Pons (tissue), 1 donor: Measurements from ENCODE around the gene GPR132.

ENCODE experiments used
- DNase-seq: peaks from one replicate; pipeline ENCODE4 v3.0.0-alpha.2; 2016; ENCODE audit warnings: low spot score

GPR132 gene

DNA sequence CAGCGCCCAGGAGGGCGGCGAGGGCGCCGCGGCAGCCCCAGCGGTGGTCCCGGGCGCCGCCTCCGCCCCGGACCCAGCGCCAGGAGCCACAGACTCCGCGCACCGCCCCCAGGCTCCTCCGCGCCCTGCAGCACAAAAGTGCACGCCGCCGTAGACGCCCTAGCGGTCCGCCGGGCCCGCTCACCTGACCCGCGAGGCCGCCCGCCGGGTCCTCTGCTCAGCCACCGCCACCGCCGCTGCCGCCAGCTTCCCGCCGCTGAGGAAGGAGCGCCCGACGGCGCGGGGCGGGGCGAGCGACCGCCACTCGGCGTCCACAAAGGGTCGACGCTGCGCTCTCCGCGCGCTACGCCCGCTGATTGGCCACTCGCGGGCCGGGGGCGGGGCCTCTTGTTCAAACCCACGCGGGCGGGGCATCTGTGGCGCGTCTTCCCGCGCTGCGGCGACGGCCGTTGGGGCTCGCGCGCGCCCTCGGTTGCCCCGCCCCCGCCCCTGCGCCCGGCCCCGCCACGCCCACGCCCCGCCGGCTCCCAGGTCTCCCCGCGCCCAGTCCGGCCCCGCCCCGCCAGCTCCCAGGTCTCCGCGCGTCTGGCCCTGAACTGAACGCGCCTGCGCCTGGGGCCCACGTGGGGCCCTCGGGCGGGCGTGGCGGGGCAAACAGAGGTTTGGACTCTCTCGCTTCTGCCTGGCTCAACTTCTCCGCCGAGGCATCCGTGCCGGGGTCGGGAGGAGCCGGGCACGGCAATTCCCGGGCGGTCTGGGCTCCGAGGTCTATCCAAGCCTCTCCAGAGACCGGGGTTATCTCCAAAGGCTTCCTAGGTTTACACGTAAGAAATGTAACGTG is 44.2 kb downstream of the GPR132 start, which contains the start of gene CDCA4:
Gene CDCA4, minus strand, starts transcription at position 269 of the 841 bp plus-strand sequence. CDS start 9,154 bp downstream, outside the sequence.
- peak; percentile 95 for DNase-seq

GRCh38 chr14:105019861-105020814 is 45.1 kb downstream of the GPR132 start:
- DNase-seq: no peak

GRCh38 chr14:105018414-105018813 is 46.8 kb downstream of the GPR132 start:
- DNase-seq: no peak

DNA sequence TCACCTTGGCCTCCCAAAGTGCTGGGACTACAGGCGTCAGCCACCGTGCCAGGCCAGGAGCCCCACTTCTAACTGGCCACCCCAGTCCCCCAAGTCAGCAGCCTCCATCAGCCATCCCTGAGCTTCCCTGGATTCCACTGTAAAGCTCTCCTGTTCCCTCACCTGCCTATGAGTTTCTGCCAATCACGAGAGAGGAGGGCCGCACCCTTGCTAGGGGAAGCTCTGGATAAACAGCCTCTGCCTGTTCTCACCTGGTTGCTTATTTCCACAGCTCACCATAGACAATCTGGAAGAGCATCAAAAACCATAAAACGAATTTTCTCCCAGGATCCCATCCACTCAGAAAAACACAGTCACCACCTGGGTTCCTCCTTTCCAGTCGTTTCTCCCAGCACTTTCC is 49.3 kb downstream of the GPR132 start:
- no peak for DNase-seq

DNA sequence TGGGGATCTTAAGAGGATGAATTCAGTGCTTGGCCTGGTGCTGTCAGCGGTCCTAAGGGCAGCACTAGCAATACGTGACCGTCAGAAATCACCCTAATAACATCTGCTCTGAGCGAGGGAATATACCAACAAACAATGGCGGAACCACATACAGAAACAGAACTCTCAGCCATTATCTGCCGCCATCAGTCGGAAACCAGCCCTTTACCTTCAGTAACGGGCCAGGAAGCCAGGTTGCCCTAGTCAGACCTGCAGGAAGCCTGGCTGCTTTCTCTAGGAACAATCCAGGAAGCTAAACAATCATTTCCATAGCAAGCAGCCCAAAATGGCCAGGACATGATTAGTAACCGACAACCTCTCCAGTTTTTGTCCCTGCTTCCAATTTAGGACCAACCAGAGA is 50.0 kb downstream of the GPR132 start:
- DNase-seq: no peak

- no peak for DNase-seq
Observed at GRCh38 chr14:105014631-105015030, 50.6 kb downstream of the GPR132 start.

DNA sequence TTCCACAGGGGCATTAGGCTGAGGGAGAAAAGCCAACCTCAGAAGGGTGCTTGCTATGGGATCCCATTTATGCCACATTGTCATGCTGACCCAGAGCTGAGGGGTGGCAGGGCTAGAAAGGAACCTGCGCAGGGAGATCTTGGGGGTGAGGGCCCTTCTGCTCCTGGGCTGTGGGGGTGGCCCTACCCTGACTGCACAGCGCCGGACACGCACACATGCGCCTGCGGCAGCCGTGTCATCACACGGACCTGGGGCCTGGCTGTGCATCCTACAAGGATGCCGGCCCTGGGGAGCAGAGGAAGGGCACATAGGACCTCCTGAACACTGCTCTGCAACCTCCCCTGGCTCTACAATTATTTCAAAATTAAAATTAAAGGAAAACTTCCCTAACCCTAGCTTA is 51.2 kb downstream of the GPR132 start:
- DNase-seq: no peak

GRCh38 chr14:105013150-105013785 is 52.0 kb downstream of the GPR132 start:
- DNase-seq: no peak

GRCh38 chr14:105012171-105012985 is 52.9 kb downstream of the GPR132 start:
- DNase-seq: no peak

- no peak for DNase-seq
Observed at GRCh38 chr14:105011312-105011990, 53.8 kb downstream of the GPR132 start.

DNA sequence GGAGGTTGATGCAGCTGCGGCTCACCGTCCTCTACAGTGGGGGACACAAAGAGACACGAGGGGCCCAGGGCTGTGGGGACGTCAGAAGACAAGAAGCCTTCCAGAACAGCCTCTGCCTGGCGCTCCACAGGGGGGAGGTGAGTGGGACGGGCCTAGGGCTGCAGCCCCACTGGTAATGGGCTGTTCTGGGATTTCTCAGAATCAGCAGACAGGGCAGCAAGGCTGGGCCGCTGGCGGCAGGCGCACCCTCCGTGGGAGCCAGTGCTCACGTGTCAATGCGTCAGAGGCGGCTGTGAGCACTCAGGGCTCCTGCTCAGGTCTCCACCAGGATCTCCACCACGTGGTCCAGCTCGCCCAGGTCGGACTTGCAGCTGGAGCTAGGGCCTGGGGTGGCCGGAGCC is 54.3 kb downstream of the GPR132 start:
- no peak for DNase-seq

GRCh38 chr14:105010106-105010505 is 55.1 kb downstream of the GPR132 start:
- DNase-seq: no peak

- no peak for DNase-seq
Observed at GRCh38 chr14:105007593-105008264, 57.5 kb downstream of the GPR132 start.

DNA sequence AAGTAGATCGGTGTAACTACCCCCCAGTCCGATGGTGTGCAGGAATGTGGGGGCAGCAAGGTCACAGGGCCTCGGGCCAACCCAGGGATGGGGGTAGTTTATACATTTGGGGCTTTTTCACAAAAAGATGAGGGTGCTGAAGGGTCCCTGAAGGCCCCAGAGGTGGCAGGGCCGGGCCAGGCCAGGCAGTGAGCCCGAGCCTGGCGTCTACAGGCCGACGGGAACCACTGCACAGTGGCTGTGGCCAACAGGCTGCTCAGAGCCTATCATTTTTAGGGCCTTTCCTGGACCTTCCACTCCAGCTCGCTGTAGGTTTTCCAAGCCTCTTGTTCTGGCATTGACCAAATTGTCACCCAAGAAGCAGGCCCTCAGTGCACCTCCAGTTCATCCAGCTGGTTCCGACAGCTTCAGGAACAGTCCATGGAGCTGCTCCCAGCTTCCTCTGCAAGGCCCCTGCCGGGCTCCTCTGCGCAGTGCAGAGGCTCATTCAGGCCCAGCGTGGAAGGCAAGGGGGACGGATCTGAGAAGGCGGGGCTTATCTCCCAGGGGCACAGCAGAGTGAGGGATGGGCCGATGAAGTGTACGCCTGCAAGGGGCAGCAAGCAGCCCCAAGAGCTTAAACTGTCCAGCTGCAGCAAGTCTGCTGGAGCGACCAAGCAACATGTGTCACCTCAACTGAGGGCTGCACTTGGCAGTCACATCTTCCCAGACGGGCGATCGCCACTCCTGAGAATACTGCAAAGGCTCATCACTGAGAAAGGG is 58.2 kb downstream of the GPR132 start:
- no peak for DNase-seq

GRCh38 chr14:105005929-105006830 is 59.0 kb downstream of the GPR132 start:
- no peak for DNase-seq

DNA sequence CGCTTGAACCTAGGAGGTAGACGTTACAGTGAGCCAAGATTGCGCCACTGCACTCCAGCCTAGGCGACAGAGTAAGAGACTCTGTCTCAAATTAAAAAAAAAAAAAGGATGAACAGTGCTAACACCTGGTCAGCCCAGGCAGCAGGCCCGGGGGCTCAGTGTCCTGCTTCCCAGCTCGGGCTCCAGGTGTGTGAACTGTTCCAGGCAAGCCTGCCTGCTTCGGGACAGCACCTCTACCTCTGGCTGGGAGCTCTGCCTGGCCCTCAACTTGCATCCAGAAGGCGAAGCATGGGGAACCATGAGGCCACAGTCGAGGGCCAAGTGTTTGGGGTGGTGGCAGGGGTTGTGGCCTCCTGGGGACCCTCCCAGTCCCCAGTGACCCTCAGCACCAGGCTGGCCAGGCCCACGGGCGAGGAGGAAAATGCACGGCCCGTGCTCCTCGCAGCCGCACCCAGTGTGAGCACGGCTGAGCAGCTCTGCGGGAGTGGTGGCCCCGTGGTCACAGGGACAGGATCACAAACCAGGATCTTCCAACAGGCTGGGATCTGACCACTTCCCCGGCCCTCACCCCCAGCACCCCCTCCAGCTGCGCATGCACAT is 59.8 kb downstream of the GPR132 start:
- DNase-seq: no peak
